ENCODE measurements around the gene DNM3.

Gene DNM3

GRCh38 chr1:172377565-172377964, 536.3 kb downstream of the DNM3 start:
- no peak for DNase-seq
- H3K27me3 ChIP-seq (replicated peaks in 2 of 5; ENCODE audit: control insufficient read depth in 4 of 5, insufficient read depth in 5 of 5, low read length in 4 of 5), result no peaks in the 10 kb centered on the region
- no peak overlapping the region for H3K4me3 ChIP-seq (ENCODE audit: control insufficient read depth in 1 of 7, extremely low read depth in 1 of 7, insufficient read depth in 4 of 7, low read depth in 2 of 7, low read length in 6 of 7)
- peaks cover 10 to 21% (median 14%) of the 10 kb centered on the region in 4 experiments for H3K4me1 ChIP-seq (ENCODE audit: control extremely low read depth in 1 of 4, control insufficient read depth in 4 of 4, insufficient read depth in 4 of 4, low read length in 3 of 4)
- ChIA-PET CTCF (no interaction called here), POLR2A (no interaction called here)
- no peak overlapping the region for H3K27ac ChIP-seq (ENCODE audit: insufficient read depth in 1 of 2, low read depth in 1 of 2, low read length in 2 of 2, poor library complexity in 1 of 2, severe bottlenecking in 2 of 2)
- no peaks in the 10 kb centered on the region for H3K9me3 ChIP-seq (ENCODE audit: control extremely low read depth in 1 of 5, control insufficient read depth in 4 of 5, insufficient read depth in 2 of 5, low read depth in 1 of 5, low read length in 4 of 5)
- H3K36me3 ChIP-seq (ENCODE audit: control insufficient read depth in 4 of 4, insufficient read depth in 4 of 4, low read length in 3 of 4), result no peaks in the 10 kb centered on the region

- no peaks in the 10 kb centered on the region for H3K9me3 ChIP-seq (ENCODE audit: control extremely low read depth in 1 of 5, control insufficient read depth in 4 of 5, insufficient read depth in 2 of 5, low read depth in 1 of 5, low read length in 4 of 5)
- H3K4me1 ChIP-seq (ENCODE audit: control extremely low read depth in 1 of 4, control insufficient read depth in 4 of 4, insufficient read depth in 4 of 4, low read length in 3 of 4), result peaks cover 10 to 23% (median 17%) of the 10 kb centered on the region in 4 experiments
- H3K27ac ChIP-seq (ENCODE audit: insufficient read depth in 1 of 2, low read depth in 1 of 2, low read length in 2 of 2, poor library complexity in 1 of 2, severe bottlenecking in 2 of 2), result no peak overlapping the region
- ChIA-PET CTCF (interaction anchor here (1.9 kb wide), 1 partner anchor 20 kb away, joined by 4 read pairs; no protein-coding TSS in a partner anchor), POLR2A (no interaction called here)
- no CpG with 5 or more reads among the region's 1 CpG for WGBS (ENCODE audit: insufficient coverage)
- H3K36me3 ChIP-seq (ENCODE audit: control insufficient read depth in 4 of 4, insufficient read depth in 4 of 4, low read length in 3 of 4), result no peaks in the 10 kb centered on the region
- no peak overlapping the region for H3K4me3 ChIP-seq (ENCODE audit: control insufficient read depth in 1 of 7, extremely low read depth in 1 of 7, insufficient read depth in 4 of 7, low read depth in 2 of 7, low read length in 6 of 7)
- no peaks in the 10 kb centered on the region for H3K27me3 ChIP-seq (replicated peaks in 2 of 5; ENCODE audit: control insufficient read depth in 4 of 5, insufficient read depth in 5 of 5, low read length in 4 of 5)
- DNase-seq, result no peak
Observed at GRCh38 chr1:172378109-172378760, 536.9 kb downstream of the DNM3 start.

DNA sequence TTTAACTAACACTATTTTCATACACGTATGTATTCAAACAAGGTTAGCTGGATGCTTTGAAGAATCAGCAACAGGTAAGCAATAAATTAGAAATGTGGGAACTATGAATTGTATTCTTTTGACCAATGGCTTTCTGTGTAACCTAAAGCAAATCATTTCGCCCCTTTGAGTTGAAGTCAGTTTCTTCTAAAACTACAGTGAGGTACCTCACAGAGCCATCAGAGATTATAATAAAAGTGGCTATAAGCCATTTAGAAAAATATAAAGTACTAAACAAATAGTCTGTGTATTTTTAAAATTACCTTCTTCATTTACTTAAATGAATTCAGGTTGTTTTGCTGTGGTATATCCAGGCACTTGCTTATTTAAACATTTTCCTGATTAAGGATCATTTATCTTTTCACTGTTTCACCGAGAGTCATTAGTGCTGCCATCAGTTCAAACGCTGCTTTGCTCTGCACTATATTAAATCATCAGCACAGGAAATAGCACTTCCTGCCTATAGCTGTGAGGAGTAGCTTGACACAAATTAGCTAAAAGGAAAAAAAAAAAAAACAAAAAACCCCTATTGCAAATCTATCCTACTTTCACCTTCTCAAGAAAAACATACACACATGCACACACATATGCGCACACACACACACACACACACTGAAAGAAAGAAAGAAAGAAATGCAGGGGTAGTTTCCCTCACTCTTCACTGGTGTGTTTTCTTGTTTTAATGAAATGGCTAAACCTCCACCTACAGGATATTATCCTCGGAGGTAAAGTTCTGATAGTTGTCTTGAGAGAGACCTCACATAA, 539.3 kb downstream of the DNM3 start:
- peak overlapping the region in 5 of 7 experiments; percentile 8 to 60 (median 29) for H3K4me3 ChIP-seq (ENCODE audit: control insufficient read depth in 1 of 7, extremely low read depth in 1 of 7, insufficient read depth in 4 of 7, low read depth in 2 of 7, low read length in 6 of 7)
- POLR2A ChIA-PET, result interaction anchor here (0.6 kb wide), 1 partner anchor 37 kb away, joined by 3 read pairs; no protein-coding TSS in a partner anchor

GRCh38 chr1:172381946-172382345, 540.6 kb downstream of the DNM3 start:
- H3K27me3 ChIP-seq (replicated peaks in 2 of 5; ENCODE audit: control insufficient read depth in 4 of 5, insufficient read depth in 5 of 5, low read length in 4 of 5), result no peaks in the 10 kb centered on the region
- no peaks in the 10 kb centered on the region for H3K36me3 ChIP-seq (ENCODE audit: control insufficient read depth in 4 of 4, insufficient read depth in 4 of 4, low read length in 3 of 4)
- CTCF ChIA-PET, result interaction anchor here (0.7 to 1.4 kb wide), 2 partner anchors 17 to 19 kb away, joined by 3 to 5 read pairs; no protein-coding TSS in a partner anchor
- peaks cover 3 to 22% (median 18%) of the 10 kb centered on the region in 4 experiments for H3K4me1 ChIP-seq (ENCODE audit: control extremely low read depth in 1 of 4, control insufficient read depth in 4 of 4, insufficient read depth in 4 of 4, low read length in 3 of 4)
- no peak for DNase-seq
- WGBS (ENCODE audit: insufficient coverage), result 79% methylated on average over 2 of the region's 2 CpGs
- no peak overlapping the region for H3K4me3 ChIP-seq (ENCODE audit: control insufficient read depth in 1 of 7, extremely low read depth in 1 of 7, insufficient read depth in 4 of 7, low read depth in 2 of 7, low read length in 6 of 7)
- H3K9me3 ChIP-seq (ENCODE audit: control extremely low read depth in 1 of 5, control insufficient read depth in 4 of 5, insufficient read depth in 2 of 5, low read depth in 1 of 5, low read length in 4 of 5), result no peaks in the 10 kb centered on the region
- POLR2A ChIA-PET, result no interaction called here
- H3K27ac ChIP-seq (ENCODE audit: insufficient read depth in 1 of 2, low read depth in 1 of 2, low read length in 2 of 2, poor library complexity in 1 of 2, severe bottlenecking in 2 of 2), result no peak overlapping the region

More for the DNA sequence above, 539.3 kb downstream of the DNM3 start:
- peak overlapping the region; percentile 44 to 55 for H3K27ac ChIP-seq (ENCODE audit: insufficient read depth in 1 of 2, low read depth in 1 of 2, low read length in 2 of 2, poor library complexity in 1 of 2, severe bottlenecking in 2 of 2)
- H3K9me3 ChIP-seq (ENCODE audit: control extremely low read depth in 1 of 5, control insufficient read depth in 4 of 5, insufficient read depth in 2 of 5, low read depth in 1 of 5, low read length in 4 of 5), result no peaks in the 10 kb centered on the region
- no peaks in the 10 kb centered on the region for H3K36me3 ChIP-seq (ENCODE audit: control insufficient read depth in 4 of 4, insufficient read depth in 4 of 4, low read length in 3 of 4)
- CTCF ChIA-PET, result interaction anchor here (1.2 to 1.9 kb wide), 2 partner anchors 12 to 22 kb away, joined by 3 to 4 read pairs; no protein-coding TSS in a partner anchor
- WGBS (ENCODE audit: insufficient coverage), result 0% methylated on average over 2 of the region's 6 CpGs
- peak; percentile 32 to 76 (median 66) for DNase-seq
- no peaks in the 10 kb centered on the region for H3K27me3 ChIP-seq (replicated peaks in 2 of 5; ENCODE audit: control insufficient read depth in 4 of 5, insufficient read depth in 5 of 5, low read length in 4 of 5)
- peaks cover 10 to 27% (median 20%) of the 10 kb centered on the region in 4 experiments for H3K4me1 ChIP-seq (ENCODE audit: control extremely low read depth in 1 of 4, control insufficient read depth in 4 of 4, insufficient read depth in 4 of 4, low read length in 3 of 4)

DNA sequence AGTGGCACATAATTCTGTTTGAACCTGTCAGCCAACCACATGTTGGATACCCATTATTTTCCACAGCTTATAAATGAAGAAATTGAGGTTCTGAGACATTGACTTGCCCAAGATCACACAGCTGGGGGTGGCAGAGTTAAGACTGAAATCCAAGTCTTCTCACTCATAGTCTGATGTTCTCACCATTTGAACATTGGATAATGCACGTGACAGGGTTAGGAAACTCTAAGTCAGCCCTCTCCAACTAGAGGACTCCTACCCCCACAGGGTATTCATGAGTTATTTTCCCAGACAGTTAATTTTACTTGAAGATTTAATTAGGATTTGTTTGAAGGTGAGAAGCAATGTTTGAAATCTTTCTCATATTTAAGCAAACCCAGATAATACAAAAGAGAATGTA, 541.1 kb downstream of the DNM3 start:
- Histone ChIP-seq H3K27ac (ENCODE audit: insufficient read depth in 1 of 2, low read depth in 1 of 2, low read length in 2 of 2, poor library complexity in 1 of 2, severe bottlenecking in 2 of 2) (no peak overlapping the region), H3K4me3 (ENCODE audit: control insufficient read depth in 1 of 7, extremely low read depth in 1 of 7, insufficient read depth in 4 of 7, low read depth in 2 of 7, low read length in 6 of 7) (no peak overlapping the region), H3K4me1 (ENCODE audit: control extremely low read depth in 1 of 4, control insufficient read depth in 4 of 4, insufficient read depth in 4 of 4, low read length in 3 of 4) (peaks cover 3 to 22% (median 18%) of the 10 kb centered on the region in 4 experiments), H3K36me3 (ENCODE audit: control insufficient read depth in 4 of 4, insufficient read depth in 4 of 4, low read length in 3 of 4) (no peaks in the 10 kb centered on the region), H3K9me3 (ENCODE audit: control extremely low read depth in 1 of 5, control insufficient read depth in 4 of 5, insufficient read depth in 2 of 5, low read depth in 1 of 5, low read length in 4 of 5) (no peaks in the 10 kb centered on the region), H3K27me3 (replicated peaks in 2 of 5; ENCODE audit: control insufficient read depth in 4 of 5, insufficient read depth in 5 of 5, low read length in 4 of 5) (no peaks in the 10 kb centered on the region)
- ChIA-PET POLR2A (no interaction called here), CTCF (interaction anchor here (0.7 to 1.4 kb wide), 2 partner anchors 17 to 18 kb away, joined by 3 to 5 read pairs; no protein-coding TSS in a partner anchor)
- WGBS (ENCODE audit: insufficient coverage), result no CpG with 5 or more reads among the region's 1 CpG
- no peak for DNase-seq

GRCh38 chr1:172382990-172383389, 541.7 kb downstream of the DNM3 start:
- POLR2A ChIA-PET, result no interaction called here

DNA sequence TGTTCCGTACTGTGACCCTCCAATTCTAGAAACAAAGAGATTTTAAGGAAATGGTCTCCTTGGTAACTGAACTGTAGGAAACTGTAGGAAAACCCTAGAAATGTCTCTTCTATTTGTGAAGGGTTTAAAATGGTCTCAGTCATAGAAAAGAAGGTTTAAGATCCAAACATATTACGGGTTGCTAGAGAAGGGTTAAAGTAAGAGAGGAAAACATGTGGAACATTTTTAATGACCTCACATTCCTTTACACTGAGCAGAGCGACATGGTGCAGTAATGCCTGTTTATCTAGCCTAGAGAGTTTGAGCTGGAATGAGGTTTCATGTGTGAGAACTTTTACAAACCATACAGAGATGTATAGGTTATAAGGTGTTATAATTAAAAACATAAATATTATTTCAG, 542.2 kb downstream of the DNM3 start:
- ChIA-PET CTCF (no interaction called here), POLR2A (no interaction called here)
- Histone ChIP-seq H3K4me3 (ENCODE audit: control insufficient read depth in 1 of 7, extremely low read depth in 1 of 7, insufficient read depth in 4 of 7, low read depth in 2 of 7, low read length in 6 of 7) (peak overlapping the region in 2 of 7 experiments; percentile 1 to 23), H3K27ac (ENCODE audit: insufficient read depth in 1 of 2, low read depth in 1 of 2, low read length in 2 of 2, poor library complexity in 1 of 2, severe bottlenecking in 2 of 2) (no peak overlapping the region), H3K36me3 (ENCODE audit: control insufficient read depth in 4 of 4, insufficient read depth in 4 of 4, low read length in 3 of 4) (no peaks in the 10 kb centered on the region), H3K4me1 (ENCODE audit: control extremely low read depth in 1 of 4, control insufficient read depth in 4 of 4, insufficient read depth in 4 of 4, low read length in 3 of 4) (peaks cover 3 to 22% (median 18%) of the 10 kb centered on the region in 4 experiments), H3K9me3 (ENCODE audit: control extremely low read depth in 1 of 5, control insufficient read depth in 4 of 5, insufficient read depth in 2 of 5, low read depth in 1 of 5, low read length in 4 of 5) (no peaks in the 10 kb centered on the region), H3K27me3 (replicated peaks in 2 of 5; ENCODE audit: control insufficient read depth in 4 of 5, insufficient read depth in 5 of 5, low read length in 4 of 5) (no peaks in the 10 kb centered on the region)
- WGBS (ENCODE audit: insufficient coverage), result 33% methylated on average over 1 of the region's 3 CpGs
- DNase-seq, result peak in 2 of 3 donors; percentile 5 to 9

More at GRCh38 chr1:172382990-172383389, 541.7 kb downstream of the DNM3 start:
- Histone ChIP-seq H3K27ac (ENCODE audit: insufficient read depth in 1 of 2, low read depth in 1 of 2, low read length in 2 of 2, poor library complexity in 1 of 2, severe bottlenecking in 2 of 2) (no peak overlapping the region), H3K27me3 (replicated peaks in 2 of 5; ENCODE audit: control insufficient read depth in 4 of 5, insufficient read depth in 5 of 5, low read length in 4 of 5) (no peaks in the 10 kb centered on the region), H3K4me3 (ENCODE audit: control insufficient read depth in 1 of 7, extremely low read depth in 1 of 7, insufficient read depth in 4 of 7, low read depth in 2 of 7, low read length in 6 of 7) (peak overlapping the region in 1 of 7 experiments; percentile 1), H3K36me3 (ENCODE audit: control insufficient read depth in 4 of 4, insufficient read depth in 4 of 4, low read length in 3 of 4) (no peaks in the 10 kb centered on the region), H3K9me3 (ENCODE audit: control extremely low read depth in 1 of 5, control insufficient read depth in 4 of 5, insufficient read depth in 2 of 5, low read depth in 1 of 5, low read length in 4 of 5) (no peaks in the 10 kb centered on the region), H3K4me1 (ENCODE audit: control extremely low read depth in 1 of 4, control insufficient read depth in 4 of 4, insufficient read depth in 4 of 4, low read length in 3 of 4) (peaks cover 3 to 22% (median 18%) of the 10 kb centered on the region in 4 experiments)
- CTCF ChIA-PET, result interaction anchor here (1.4 kb wide), 1 partner anchor 18 kb away, joined by 5 read pairs; no protein-coding TSS in a partner anchor
- DNase-seq, result peak in 2 of 3 donors; percentile 6 to 13
- 100% methylated on average over 1 of the region's 4 CpGs for WGBS (ENCODE audit: insufficient coverage)

Measured in common myeloid progenitor, CD34-positive (primary cell).